Neural cell (in vitro differentiated cells): Measurements from ENCODE around the gene RAD50.

Experiments used
- EZH2 ChIP-seq: fragments of 200-600, 300-800 bp; shearing (Covaris generic), sonication (generic); IDR thresholded peaks from 2 replicates; pipeline ENCODE4 v1.6.1; 2014; ENCODE audit warnings: antibody characterized with exemption, low read length, borderline replicate concordance, mild to moderate bottlenecking; ENCODE audit not compliant: insufficient read depth, poor library complexity, severe bottlenecking
- TF ChIP-seq, protein P1 (sequence below): fragments of 450-650 bp; IDR thresholded peaks from 2 replicates; pipeline ENCODE4 v1.5.1; 2014; ENCODE audit warnings: antibody characterized with exemption, mild to moderate bottlenecking, moderate library complexity; ENCODE audit not compliant: poor library complexity, severe bottlenecking

GRCh38 chr5:132657676-132658380 is 101.1 kb downstream of the RAD50 start, which contains the start of gene IL13:
- no peak for TF ChIP-seq EZH2
- TF ChIP-seq, protein P1, sequence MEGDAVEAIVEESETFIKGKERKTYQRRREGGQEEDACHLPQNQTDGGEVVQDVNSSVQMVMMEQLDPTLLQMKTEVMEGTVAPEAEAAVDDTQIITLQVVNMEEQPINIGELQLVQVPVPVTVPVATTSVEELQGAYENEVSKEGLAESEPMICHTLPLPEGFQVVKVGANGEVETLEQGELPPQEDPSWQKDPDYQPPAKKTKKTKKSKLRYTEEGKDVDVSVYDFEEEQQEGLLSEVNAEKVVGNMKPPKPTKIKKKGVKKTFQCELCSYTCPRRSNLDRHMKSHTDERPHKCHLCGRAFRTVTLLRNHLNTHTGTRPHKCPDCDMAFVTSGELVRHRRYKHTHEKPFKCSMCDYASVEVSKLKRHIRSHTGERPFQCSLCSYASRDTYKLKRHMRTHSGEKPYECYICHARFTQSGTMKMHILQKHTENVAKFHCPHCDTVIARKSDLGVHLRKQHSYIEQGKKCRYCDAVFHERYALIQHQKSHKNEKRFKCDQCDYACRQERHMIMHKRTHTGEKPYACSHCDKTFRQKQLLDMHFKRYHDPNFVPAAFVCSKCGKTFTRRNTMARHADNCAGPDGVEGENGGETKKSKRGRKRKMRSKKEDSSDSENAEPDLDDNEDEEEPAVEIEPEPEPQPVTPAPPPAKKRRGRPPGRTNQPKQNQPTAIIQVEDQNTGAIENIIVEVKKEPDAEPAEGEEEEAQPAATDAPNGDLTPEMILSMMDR = no peak
